T47D (cell line): ENCODE data around the gene PPP1R12B.
"Not testable (repeated sequence)": the region's sequence is repeated elsewhere in the genome, so short reads cannot be mapped to it uniquely, and the experiment has no call there.

Experiments
- DNase-seq, 2 experiments: peaks; one replicate each; pipeline versions ENCODE4 v3.0.0 to v3.0.0-alpha.2; 2011 to 2012; ENCODE audit warnings: low read depth in 1 of 2, low spot score in 1 of 2
- JUND ChIP-seq: IDR thresholded peaks from 2 replicates; pipeline ENCODE4 v1.6.1; 2012; ENCODE audit warnings: low read depth
- in situ Hi-C: cut with HindIII; loops from 2 replicates; pipeline ENCODE4 v1.10.0; 2016; ENCODE audit warnings: low sequenced_read_pairs, low pct_unique_long_range_greater_than_20kb

Gene PPP1R12B

DNA sequence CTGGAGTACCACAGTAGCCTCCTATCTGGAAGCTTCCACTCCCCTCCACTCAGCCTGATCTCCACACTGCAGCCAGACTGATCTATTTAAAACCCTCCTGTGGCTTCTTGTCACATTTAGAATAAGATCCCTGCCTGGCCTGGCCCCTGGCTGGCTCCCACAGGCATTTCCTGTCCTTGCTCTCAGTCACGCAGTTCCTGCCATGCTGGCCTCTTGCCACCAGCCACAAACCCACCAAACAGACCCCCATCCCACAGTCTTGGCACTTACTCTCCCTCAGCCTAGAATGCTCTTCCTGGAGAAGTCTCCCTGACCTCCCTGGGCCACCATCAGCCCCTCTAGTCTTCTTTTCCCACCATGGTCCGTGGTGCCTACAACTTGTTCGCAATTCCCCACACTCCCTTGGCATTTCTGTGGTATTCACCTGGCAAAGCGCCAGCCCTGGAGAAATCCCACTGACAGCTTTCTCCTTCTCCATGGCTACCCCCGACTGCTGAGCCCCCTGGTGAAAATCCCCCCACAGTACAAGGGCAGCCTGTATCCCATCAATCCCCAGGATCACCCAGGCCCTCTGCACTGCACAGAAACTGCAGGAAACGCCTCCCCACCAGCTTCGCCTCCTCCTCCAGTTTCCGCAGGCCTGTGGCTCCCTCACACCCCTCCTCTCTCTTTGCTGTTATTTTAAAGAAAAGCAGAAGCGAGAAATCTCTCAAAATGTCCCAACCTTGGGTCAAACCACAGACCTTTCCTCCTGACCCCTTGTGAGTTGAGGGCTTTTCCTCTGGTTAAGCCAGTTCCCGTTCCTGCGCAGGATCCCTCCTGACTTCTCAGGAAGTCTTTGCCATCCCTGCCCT is 267.2 kb downstream of the PPP1R12B start:
- in situ Hi-C loops = no loop called here
- TF ChIP-seq JUND = no peak
- no peak for DNase-seq

DNA sequence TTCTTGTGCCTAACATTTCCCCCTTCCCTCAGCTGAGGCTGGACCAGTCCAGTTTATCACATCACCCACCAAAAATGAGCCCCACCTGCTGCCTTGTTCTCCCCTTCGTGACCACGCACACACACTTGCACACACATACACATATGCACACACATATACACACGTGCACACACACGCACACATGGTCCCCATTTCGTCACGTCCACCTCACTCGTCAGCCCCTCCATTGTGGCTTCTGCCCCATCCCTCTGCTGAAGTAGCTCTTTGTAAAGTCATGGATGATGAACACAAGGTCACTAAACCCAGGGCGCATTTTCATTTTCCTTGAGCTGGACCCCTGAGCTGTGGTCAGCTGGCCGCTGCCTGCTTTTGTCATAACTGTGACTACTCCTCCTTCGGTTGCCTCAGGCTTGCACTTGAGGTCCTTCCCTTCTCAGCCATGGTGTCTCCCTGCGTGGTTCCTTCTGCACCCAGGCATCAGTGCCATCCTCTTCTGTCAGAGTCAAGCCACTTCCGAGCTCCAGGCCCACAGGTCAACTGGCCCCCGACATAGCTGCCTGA is 267.9 kb downstream of the PPP1R12B start:
- in situ Hi-C loops = no loop called here
- no peak for DNase-seq
- TF ChIP-seq JUND = no peak

DNA sequence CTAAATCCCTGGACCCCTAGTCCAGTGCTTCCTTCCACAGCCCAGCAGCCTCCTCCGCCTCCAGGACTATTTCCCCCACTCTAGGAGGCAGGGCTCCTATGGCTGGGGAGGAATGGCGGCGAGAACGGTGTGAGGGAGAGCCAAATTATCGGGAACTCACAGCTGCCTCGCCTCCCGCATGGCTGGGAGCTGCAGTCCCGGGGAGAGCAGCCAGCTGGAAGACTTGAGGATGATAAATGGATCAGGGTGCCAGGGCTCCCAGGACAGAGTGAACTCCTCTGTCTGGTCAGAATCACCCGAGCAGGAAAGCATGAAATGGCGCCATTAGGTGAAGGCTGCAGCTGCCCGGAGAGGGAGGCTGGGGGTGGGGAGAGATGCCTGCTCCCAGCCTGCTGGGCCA is 270.5 kb downstream of the PPP1R12B start:
- in situ Hi-C loops, DNase-seq: not testable (repeated sequence)

DNA sequence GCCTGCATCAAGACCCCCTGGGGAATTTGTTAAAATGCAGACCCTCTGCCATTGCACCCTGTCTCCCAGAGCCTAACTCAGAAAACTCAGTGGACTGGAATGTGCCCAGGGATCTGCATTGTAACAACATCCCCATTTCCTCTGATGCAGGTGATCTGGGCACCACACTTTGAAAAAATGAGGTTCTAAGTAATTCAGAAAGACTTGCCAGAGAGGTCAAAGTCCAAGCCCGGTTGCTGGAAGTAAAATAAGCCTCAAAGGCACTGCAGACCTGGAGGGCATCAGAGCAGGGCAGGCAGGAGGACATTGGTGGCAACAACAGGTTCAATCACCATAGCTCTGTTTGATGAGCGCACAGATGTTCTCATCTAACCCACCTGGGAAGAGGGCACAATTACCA is 271.0 kb downstream of the PPP1R12B start:
- no peak for DNase-seq
- in situ Hi-C loops = no loop called here
- TF ChIP-seq JUND = no peak

DNA sequence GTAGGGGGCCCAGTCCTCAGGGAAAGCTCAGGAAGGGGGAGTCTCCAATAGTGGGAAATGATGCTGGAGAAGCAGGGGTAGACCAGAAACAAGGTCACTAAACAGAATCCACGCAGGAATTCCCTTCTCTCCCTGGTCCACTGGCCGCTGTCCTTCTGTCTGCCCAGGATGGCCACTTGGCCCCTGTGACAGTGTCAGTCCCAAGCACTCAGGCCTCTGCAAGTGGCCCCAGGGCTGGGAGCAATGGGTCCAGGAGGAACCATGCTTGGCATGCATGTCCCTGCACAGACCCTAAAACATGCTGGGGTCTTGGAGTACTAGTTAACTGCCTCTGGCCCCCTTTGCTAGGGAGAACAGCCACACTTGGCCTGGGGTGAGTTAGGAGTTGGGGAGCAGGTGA is 271.5 kb downstream of the PPP1R12B start:
- in situ Hi-C loops, DNase-seq: not testable (repeated sequence)

DNA sequence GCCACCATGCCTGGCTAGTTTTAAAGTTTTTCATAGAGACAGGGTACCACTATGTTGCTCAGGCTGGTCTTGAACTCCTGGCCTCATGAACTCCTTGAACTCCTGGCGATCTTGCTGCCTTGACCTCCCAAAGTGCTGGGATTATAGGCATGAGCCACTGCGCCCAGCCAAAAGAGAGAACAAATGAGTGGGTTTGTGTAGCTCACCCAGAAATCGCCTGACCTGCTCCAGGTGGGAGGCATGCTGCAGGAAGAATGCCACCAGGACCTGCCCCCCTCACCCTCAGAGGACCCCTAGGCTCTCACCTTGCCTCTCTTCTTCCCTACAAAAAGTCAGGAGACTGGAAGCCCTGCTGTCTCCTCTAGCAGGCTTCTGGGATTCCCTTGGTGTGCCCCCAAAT is 272.9 kb downstream of the PPP1R12B start:
- TF ChIP-seq JUND = no peak
- in situ Hi-C loops = no loop called here
- DNase-seq = no peak

DNA sequence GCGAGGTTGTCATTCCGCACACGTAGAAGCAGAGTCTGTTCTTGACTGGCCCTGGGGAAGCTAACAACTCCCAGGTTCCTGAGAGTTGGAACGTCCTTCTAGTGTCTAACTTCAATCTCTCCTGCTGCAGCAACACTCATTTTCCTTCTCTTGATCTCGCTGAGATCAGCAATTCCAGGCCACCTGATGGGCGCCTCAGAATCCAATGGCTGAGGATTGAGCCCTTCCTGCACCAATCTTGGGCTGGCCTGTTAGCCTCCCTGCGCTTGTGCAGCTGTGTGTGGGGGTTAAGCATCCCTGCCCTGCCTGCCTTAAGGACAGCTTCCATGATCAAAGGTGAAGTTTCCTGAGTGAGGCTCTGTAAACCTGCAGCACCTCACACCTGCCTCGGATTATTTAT is 273.9 kb downstream of the PPP1R12B start:
- no peak for DNase-seq
- TF ChIP-seq JUND = no peak
- in situ Hi-C loops = no loop called here

DNA sequence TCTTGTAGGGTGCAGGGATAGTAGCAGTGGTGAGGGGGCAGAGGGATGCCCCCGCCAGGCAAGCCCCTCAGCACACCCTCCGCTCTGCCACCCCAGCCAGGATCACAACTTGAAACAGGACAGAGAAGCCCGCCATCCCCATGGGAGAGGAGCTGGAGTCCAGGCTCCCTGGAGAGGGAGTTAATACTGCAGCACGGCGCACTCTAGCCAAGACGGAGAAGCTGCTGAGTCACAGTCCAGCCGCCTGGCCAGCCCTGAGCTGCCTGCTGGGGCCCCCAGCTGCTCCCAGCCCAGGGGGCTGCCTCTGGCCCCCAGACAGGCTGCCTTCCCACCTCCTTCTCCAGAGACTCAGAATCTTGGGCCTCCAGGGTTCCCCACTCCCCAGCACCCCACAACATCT is 274.6 kb downstream of the PPP1R12B start:
- no peak for DNase-seq
- TF ChIP-seq JUND = no peak
- in situ Hi-C loops = no loop called here

DNA sequence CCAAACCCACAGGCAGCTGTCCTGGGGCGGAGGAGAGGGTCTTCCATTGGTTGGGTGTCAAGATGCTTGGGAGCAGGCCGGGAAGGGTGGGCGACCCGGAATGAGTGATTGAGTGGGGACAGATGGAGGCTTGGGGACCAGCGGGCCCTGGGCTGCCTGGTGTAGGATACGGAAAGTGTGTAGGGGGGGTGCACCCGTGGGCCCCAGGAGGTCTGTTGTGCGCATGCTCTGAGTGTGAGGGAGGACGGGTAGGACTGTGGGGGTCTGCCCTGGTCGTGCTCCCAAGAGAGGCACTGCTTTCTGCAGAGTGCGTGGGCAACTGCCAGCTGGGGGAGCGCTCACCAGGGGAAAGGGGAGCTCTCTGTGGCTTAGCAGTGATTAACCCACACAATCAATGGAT is 275.0 kb downstream of the PPP1R12B start:
- in situ Hi-C loops, DNase-seq: not testable (repeated sequence)

DNA sequence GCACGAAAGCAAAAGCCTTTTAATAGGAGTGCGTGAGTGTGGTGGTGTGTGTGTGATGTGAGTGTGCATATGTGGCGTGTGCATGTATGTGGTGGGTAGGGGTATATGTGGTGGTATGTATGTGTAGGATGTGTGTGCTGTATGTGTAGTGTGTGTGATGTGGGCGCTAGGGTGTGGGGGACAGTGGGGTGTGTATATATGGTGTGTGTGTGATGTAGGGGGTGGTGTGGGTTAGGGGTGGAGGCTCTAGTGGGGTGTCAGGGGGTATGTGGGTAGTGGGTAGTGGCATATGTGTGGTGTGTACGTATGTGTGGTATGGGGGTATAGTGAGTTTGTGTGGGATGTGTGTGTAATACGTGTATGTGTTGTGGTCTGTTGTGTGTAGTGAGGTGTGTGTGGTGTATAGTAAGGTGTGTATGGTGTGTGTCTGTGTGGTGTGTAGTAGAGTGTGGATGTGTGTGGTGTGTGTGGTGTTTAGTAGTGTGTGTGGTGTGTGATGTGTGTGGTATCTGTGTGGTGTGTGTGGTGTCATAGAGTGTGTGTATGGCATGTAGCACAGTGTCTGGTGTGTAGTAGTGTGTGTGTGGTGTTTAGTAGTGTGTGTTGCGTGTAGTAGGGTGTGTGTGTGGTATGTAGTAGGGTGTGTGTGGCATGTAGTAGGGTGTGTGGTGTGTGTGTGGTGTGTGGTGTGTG is 275.7 kb downstream of the PPP1R12B start:
- no peak for DNase-seq
- in situ Hi-C loops = no loop called here
- TF ChIP-seq JUND = no peak

DNA sequence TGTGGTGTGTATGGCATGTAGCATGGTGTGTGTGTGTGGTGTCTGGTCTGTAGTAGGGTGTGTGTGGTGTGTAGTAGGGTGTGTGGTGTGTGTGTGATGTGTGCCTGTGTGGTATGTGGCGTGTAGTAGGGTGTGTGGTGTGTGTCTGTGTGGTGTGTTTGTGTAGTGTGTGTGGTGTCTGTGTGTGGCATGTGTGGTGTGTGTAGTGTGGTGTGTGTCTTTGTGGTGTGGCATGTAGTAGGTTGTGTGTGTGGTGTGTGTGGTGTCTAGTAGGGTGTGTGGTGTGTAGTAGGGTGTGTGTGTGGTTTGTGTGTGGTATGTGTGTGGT is 276.2 kb downstream of the PPP1R12B start:
- no peak for DNase-seq
- in situ Hi-C loops = no loop called here
- no peak for TF ChIP-seq JUND

DNA sequence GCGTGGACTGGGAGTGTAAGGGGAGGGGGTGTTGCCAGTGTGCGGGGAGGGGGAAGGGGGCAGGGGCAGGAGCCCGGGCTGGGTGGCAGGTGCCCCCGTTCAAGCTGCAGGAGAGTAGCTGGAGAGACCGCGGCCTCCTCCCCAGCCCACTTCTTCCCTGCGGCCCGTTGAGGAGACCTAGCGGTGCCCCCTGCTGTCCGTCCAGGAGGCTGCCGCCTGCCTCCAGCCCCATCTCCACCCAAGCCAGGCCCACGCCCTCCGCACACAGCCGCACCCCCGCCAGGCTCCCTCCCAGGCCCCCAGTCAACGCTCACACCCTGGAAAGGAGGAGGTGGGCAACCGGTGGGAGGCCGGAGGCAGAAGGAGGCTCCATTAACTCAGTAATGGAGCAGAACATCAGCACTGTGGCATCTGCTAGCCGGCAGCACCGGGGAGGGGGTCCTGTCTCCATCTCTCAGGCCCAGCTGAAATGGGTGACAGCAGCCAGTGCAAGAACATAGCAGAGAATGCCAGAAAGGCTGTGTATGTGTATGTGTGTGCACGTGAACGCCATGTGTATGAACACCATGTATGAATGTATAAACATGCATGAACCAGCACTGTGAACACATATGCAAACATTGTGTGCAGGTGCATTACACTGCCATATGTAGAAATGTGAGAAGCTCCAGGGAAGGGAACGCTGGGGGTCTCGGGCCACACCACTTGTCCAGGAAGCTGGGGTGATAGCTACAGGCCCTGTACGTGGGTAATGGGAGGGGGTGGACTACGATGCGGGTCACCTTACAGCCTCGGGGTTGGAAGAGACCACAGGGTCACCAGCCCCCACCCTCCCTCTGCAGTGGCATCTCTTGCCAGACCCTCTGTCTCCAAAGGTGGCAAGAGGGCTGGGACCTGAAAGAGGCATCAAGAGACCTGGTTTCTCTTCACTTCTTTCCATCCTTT is 277.2 kb downstream of the PPP1R12B start:
- DNase-seq = peak; percentile 64 to 68
- TF ChIP-seq JUND = no peak
- in situ Hi-C loops = no loop called here

DNA sequence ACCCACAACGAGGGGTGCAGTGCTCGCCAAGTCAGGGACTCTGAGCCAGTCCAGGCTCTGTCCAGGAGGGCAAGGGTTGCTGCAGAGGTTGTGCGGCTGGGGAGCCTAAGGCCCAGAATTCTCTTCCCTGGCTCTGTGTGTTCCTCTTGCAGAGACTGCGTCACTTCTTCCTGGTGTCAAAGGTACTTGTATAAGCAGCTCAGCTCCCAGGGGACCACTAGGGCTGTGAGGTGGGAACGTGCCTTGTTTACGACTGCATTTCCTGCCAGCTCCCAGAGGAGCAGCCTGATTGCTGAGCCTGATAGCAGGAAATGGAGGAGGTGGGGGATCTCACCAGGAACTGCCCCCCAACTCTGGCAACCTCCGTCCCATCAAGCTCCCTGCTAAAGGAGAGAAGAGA is 278.5 kb downstream of the PPP1R12B start:
- DNase-seq, in situ Hi-C loops: not testable (repeated sequence)
